LNCaP clone FGC (cell line): ENCODE measurements around the gene KIAA1549.
A peak's percentile ranks its signal among the peaks of the same experiment; 100 is the strongest.

ENCODE experiments used
- DNase-seq: peaks from one replicate; pipeline ENCODE4 v3.0.0-alpha.2; 2011; ENCODE audit warnings: low read depth
- H3K4me3 ChIP-seq: 2 replicates; pipeline ENCODE4 v1.5.1; 2011; ENCODE audit warnings: mild to moderate bottlenecking, low read depth, low read length, control low read depth
- CTCF ChIP-seq: IDR thresholded peaks from 2 replicates; pipeline ENCODE4 v1.5.1; 2012; ENCODE audit warnings: mild to moderate bottlenecking; ENCODE audit not compliant: control insufficient read depth, insufficient read depth; ENCODE audit errors: extremely low read depth

Gene KIAA1549

GRCh38 chr7:139016931-139017511 lies 35.8 kb upstream of the KIAA1549 start:
- no peak overlapping the region for H3K4me3 ChIP-seq
- peak; percentile 61 for DNase-seq
- TF ChIP-seq CTCF: peak; percentile 87

- TF ChIP-seq CTCF: no peak
- no peak overlapping the region for H3K4me3 ChIP-seq
- DNase-seq: no peak
Observed at GRCh38 chr7:139011373-139011772, 30.2 kb upstream of the KIAA1549 start.

GRCh38 chr7:139004321-139005090 lies 23.3 kb upstream of the KIAA1549 start:
- H3K4me3 ChIP-seq: no peak overlapping the region
- TF ChIP-seq CTCF: no peak
- no peak for DNase-seq

GRCh38 chr7:138999414-138999813 lies 18.2 kb upstream of the KIAA1549 start:
- no peak overlapping the region for H3K4me3 ChIP-seq
- DNase-seq: no peak
- no peak for TF ChIP-seq CTCF

GRCh38 chr7:138992052-138992531 lies 10.9 kb upstream of the KIAA1549 start:
- no peak for TF ChIP-seq CTCF
- no peak overlapping the region for H3K4me3 ChIP-seq
- DNase-seq: no peak

- DNase-seq: no peak
- TF ChIP-seq CTCF: no peak
- no peak overlapping the region for H3K4me3 ChIP-seq
Observed at GRCh38 chr7:138987686-138988085, 6.5 kb upstream of the KIAA1549 start.
